SHP77 (cell line): Measurements from ENCODE around the gene PCDHGA5.
"Not testable (repeated sequence)": the region's sequence is repeated elsewhere in the genome, so short reads cannot be mapped to it uniquely, and the experiment has no call there.

Experiments
- DNase-seq, 2 experiments: peaks; one replicate each; lab custom pipeline; 2025; lab: John Stamatoyannopoulos, UW

Gene PCDHGA5

GRCh38 chr5:141414548-141415274, 50.7 kb downstream of the PCDHGA5 start:
- not testable (repeated sequence) for DNase-seq

GRCh38 chr5:141415275-141415618, 51.3 kb downstream of the PCDHGA5 start:
- not testable (repeated sequence) for DNase-seq
